Measurements from ENCODE around the gene BCR. TPM values are rescaled to one million over a fixed set of nuclear protein-coding genes. Genes with fewer than 3 reads are reported as not detected.

Gene BCR
- total and polyA plus RNA-seq, 2 of the 13 experiments (the other 11 are each of a cell fraction or from before 2014, with no cell fraction given) = 19.9 to 33.6 TPM

DNA sequence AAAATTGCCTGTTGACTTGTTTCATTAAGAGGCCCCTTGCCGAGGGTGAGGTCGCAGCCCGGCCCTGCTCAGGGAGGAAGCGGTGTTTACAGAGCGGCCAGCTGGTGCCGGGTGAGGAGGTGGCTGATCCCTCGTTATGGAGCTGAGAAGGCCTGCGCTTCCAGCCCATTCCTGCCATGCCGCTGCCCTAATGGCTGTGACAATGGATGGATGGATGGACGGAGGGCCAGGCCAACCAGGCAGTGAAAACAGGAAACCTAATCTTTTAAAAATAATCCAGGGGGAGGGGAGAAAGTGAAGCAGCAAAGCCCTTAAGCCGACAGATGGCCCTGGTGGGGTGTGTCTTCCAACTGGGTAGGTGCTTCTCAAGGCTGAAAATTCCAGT is 38.5 kb downstream of the BCR start (continued):
- TF ChIP-seq, protein P1, sequence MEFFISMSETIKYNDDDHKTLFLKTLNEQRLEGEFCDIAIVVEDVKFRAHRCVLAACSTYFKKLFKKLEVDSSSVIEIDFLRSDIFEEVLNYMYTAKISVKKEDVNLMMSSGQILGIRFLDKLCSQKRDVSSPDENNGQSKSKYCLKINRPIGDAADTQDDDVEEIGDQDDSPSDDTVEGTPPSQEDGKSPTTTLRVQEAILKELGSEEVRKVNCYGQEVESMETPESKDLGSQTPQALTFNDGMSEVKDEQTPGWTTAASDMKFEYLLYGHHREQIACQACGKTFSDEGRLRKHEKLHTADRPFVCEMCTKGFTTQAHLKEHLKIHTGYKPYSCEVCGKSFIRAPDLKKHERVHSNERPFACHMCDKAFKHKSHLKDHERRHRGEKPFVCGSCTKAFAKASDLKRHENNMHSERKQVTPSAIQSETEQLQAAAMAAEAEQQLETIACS (CRISPR knock-in tag; IDR thresholded peaks at IDR 0.05) = no peak
- TF ChIP-seq, protein P2, sequence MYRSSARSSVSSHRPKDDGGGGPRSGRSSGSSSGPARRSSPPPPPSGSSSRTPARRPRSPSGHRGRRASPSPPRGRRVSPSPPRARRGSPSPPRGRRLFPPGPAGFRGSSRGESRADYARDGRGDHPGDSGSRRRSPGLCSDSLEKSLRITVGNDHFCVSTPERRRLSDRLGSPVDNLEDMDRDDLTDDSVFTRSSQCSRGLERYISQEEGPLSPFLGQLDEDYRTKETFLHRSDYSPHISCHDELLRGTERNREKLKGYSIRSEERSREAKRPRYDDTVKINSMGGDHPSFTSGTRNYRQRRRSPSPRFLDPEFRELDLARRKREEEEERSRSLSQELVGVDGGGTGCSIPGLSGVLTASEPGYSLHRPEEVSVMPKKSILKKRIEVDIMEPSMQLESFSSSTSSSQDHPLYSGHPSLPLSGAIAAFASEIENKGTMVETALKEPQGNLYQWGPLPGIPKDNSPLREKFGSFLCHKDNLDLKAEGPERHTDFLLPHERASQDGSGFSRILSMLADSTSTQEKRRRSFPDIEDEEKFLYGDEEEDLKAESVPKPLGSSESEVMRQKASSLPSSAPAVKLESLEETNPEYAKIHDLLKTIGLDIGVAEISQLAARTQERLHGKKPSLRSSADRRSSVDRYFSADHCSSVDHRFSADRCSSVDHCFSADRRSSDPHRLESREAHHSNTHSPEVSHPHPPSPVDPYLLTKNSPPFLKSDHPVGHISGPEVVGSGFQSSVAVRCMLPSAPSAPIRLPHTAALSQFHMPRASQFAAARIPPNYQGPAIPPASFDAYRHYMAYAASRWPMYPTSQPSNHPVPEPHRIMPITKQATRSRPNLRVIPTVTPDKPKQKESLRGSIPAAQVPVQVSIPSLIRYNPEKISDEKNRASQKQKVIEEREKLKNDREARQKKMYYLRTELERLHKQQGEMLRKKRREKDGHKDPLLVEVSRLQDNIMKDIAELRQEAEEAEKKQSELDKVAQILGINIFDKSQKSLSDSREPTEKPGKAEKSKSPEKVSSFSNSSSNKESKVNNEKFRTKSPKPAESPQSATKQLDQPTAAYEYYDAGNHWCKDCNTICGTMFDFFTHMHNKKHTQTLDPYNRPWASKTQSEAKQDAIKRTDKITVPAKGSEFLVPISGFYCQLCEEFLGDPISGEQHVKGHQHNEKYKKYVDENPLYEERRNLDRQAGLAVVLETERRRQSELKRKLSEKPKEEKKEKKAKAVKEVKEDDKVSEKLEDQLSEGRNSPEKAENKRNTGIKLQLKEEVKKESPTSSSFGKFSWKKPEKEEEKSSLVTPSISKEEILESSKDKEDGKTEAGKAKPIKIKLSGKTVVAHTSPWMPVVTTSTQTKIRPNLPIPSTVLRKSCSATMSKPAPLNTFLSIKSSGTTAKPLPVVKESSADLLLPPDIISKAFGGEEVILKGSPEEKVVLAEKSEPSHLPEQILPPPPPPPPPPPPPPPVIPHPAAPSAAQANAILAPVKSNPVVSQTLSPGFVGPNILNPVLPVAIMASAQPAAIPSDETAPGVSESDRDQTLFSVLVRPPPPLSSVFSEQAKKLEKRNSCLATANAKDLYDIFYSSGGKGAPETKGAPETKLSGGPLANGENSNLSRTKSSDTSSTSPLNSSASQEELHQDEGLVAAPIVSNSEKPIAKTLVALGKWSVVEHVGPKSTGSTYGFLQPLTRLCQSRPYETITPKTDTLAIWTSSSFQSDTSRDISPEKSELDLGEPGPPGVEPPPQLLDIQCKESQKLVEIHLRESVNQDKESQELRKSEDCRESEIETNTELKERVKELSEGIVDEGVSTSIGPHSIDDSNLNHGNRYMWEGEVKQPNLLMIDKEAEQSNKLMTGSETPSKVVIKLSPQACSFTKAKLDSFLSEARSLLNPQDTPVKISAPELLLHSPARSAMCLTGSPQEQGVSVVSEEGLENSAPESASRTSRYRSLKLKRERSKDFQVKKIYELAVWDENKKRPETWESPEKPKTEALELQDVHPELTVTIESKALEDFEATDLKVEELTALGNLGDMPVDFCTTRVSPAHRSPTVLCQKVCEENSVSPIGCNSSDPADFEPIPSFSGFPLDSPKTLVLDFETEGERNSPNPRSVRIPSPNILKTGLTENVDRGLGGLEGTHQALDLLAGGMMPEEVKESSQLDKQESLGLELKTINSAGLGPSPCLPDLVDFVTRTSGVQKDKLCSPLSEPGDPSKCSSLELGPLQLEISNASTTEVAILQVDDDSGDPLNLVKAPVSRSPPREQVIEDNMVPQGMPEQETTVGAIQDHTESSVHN (CRISPR knock-in tag; IDR thresholded peaks at IDR 0.05) = no peak
- TF ChIP-seq ZNF256 (CRISPR knock-in tag; conservative IDR thresholded peaks at IDR 0.05) (no peak), NBN (conservative IDR thresholded peaks at IDR 0.05) (no peak), KDM5B (CRISPR knock-in tag; IDR thresholded peaks at IDR 0.05; ENCODE audit: borderline replicate concordance) (no peak), ZFAT (CRISPR knock-in tag; conservative IDR thresholded peaks at IDR 0.05) (no peak), NCOA5 (CRISPR knock-in tag; IDR thresholded peaks at IDR 0.05) (no peak), YY1 (IDR thresholded peaks at IDR 0.05; ENCODE audit: insufficient read depth, insufficient replicate concordance, low read depth, low read length) (no peak), MBNL3 (CRISPR knock-in tag; conservative IDR thresholded peaks at IDR 0.05) (no peak), HHEX (CRISPR knock-in tag; IDR thresholded peaks at IDR 0.05) (no peak), ZNF629 (CRISPR knock-in tag; conservative IDR thresholded peaks at IDR 0.05) (no peak), NFRKB (IDR thresholded peaks at IDR 0.05) (no peak), SRF (IDR thresholded peaks at IDR 0.05; ENCODE audit: low read depth, low read length) (no peak), ZNF567 (CRISPR knock-in tag; IDR thresholded peaks at IDR 0.05; ENCODE audit: borderline replicate concordance) (no peak), TAF1 (CRISPR knock-in tag; IDR thresholded peaks at IDR 0.05) (no peak), XRCC5 (optimal IDR thresholded peaks at IDR 0.05; ENCODE audit: low read length) (no peak), POLR2G (IDR thresholded peaks at IDR 0.05; ENCODE audit: low read depth, low read length) (no peak)
- TF ChIP-seq, protein P3, sequence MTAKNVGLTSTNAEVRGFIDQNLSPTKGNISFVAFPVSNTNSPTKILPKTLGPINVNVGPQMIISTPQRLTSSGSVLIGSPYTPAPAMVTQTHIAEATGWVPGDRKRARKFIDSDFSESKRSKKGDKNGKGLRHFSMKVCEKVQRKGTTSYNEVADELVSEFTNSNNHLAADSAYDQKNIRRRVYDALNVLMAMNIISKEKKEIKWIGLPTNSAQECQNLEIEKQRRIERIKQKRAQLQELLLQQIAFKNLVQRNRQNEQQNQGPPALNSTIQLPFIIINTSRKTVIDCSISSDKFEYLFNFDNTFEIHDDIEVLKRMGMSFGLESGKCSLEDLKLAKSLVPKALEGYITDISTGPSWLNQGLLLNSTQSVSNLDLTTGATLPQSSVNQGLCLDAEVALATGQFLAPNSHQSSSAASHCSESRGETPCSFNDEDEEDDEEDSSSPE (CRISPR knock-in tag; IDR thresholded peaks at IDR 0.05) = no peak
- TF ChIP-seq, protein P4, sequence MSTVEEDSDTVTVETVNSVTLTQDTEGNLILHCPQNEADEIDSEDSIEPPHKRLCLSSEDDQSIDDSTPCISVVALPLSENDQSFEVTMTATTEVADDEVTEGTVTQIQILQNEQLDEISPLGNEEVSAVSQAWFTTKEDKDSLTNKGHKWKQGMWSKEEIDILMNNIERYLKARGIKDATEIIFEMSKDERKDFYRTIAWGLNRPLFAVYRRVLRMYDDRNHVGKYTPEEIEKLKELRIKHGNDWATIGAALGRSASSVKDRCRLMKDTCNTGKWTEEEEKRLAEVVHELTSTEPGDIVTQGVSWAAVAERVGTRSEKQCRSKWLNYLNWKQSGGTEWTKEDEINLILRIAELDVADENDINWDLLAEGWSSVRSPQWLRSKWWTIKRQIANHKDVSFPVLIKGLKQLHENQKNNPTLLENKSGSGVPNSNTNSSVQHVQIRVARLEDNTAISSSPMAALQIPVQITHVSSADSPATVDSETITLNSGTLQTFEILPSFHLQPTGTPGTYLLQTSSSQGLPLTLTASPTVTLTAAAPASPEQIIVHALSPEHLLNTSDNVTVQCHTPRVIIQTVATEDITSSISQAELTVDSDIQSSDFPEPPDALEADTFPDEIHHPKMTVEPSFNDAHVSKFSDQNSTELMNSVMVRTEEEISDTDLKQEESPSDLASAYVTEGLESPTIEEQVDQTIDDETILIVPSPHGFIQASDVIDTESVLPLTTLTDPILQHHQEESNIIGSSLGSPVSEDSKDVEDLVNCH (CRISPR knock-in tag; IDR thresholded peaks at IDR 0.05) = no peak
